Hepatic stellate cell (primary cell): ENCODE measurements around the gene YWHAG.
"Not testable (repeated sequence)": the region's sequence is repeated elsewhere in the genome, so short reads cannot be mapped to it uniquely, and the experiment has no call there.

Source experiments
- DNase-seq: peaks from one replicate; pipeline ENCODE4 v3.0.0; 2011; ENCODE audit warnings: low spot score

The YWHAG gene

GRCh38 chr7:76294344-76295024 is 64.3 kb downstream of the YWHAG start:
- DNase-seq = peak; percentile 91

- DNase-seq = no peak
Measured at GRCh38 chr7:76293407-76293901, 65.3 kb downstream of the YWHAG start.

GRCh38 chr7:76292911-76293310 is 65.9 kb downstream of the YWHAG start:
- not testable (repeated sequence) for DNase-seq

GRCh38 chr7:76292213-76292573 is 66.6 kb downstream of the YWHAG start:
- no peak for DNase-seq

GRCh38 chr7:76291351-76292212 is 67.2 kb downstream of the YWHAG start:
- peak; percentile 93 for DNase-seq

GRCh38 chr7:76290847-76291350 is 67.9 kb downstream of the YWHAG start:
- not testable (repeated sequence) for DNase-seq

- no peak for DNase-seq
Measured at GRCh38 chr7:76286842-76287403, 71.9 kb downstream of the YWHAG start.

GRCh38 chr7:76285604-76286374 is 73.0 kb downstream of the YWHAG start:
- no peak for DNase-seq

- no peak for DNase-seq
Measured at GRCh38 chr7:76283254-76284159, 75.3 kb downstream of the YWHAG start.

- DNase-seq = no peak
Measured at GRCh38 chr7:76282344-76283253, 76.2 kb downstream of the YWHAG start.

- no peak for DNase-seq
Measured at GRCh38 chr7:76281706-76282343, 77.0 kb downstream of the YWHAG start.

- DNase-seq = no peak
Measured at GRCh38 chr7:76281006-76281705, 77.6 kb downstream of the YWHAG start.

- no peak for DNase-seq
Measured at GRCh38 chr7:76280408-76280807, 78.4 kb downstream of the YWHAG start.

- DNase-seq = no peak
Measured at GRCh38 chr7:76278540-76278939, 80.3 kb downstream of the YWHAG start.
